GM12873 (cell line): ENCODE data around the gene ANKRD45.

Experiments used
- CTCF ChIP-seq: IDR thresholded peaks from 2 replicates; pipeline ENCODE4 v1.5.1; 2012; ENCODE audit warnings: low read depth, mild to moderate bottlenecking, moderate library complexity, low read length, control low read depth; ENCODE audit not compliant: insufficient read depth; ENCODE audit errors: missing control alignments

ANKRD45 gene

DNA sequence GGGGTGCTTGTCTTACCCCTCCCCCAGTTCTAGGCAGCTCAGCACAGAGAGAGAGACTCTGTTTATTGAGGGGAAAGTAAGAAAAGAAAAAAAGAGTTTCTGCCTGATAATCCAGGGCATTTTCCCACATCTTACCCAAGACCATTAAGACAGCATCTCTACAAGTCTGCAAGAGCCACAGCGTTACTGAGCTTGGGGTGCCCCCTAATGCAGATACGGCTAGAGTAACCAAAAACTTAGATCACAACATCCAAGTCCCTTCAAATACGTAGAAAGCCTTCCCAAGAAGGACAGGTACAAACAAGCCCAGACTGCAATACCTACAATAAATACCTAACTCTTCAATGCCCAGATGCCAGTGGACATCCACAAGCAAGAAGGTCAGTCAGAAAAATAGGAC lies 40.8 kb downstream of the ANKRD45 start:
- no peak for TF ChIP-seq CTCF

- no peak for TF ChIP-seq CTCF
These were observed 42.4 kb downstream of the ANKRD45 start for GRCh38 chr1:173627269-173627668.

DNA sequence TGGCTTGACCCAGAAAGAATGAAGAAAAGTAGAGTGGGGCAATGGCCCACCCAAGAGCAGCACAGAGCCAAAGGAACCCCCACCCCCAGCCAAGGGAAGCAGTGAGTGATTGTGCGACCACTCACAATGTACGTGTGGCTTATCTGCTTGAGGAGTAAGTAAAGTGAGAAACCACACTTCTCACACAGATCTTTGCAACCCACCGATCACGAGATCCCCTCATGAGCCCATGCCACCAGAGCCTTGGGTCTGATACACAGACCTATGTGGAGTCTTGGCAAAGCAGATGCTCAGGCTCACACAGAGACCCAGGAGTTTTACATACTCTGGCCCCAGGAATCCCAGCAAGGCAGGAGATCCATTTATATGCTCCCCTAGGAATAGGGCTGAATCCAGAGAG lies 52.8 kb downstream of the ANKRD45 start:
- no peak for TF ChIP-seq CTCF

- no peak for TF ChIP-seq CTCF
These were observed 61.0 kb downstream of the ANKRD45 start for GRCh38 chr1:173608503-173609216.

DNA sequence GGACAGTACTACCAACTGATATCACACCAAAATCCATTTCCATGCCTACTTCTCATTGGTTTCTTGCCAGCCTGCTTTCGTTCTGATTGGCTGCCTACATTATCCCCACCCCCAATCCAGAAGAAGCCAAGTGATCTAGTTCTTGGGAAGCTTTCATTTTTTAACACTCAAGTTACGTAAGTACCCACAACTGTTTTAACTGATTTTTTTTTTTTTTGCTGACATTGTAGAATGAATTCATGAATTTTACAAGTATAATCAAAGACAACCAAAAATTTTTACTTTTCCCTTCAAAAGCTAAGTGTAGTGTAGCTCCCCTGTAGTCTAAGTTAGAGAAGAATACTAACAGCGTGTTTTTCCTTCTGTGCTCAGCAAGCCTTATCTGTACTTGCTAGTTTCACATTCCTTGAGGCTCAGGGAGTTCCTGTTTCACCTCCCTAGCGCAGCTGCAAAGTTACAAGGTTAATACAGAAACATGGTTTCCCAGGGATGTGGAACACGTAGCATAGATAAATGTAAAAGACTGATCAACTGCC lies 66.5 kb downstream of the ANKRD45 start, which contains the start of gene SLC9C2:
SLC9C2 (minus strand) TSS at position 17 of the 536 bp plus-strand sequence. CDS start 1,296 bp downstream, outside the sequence.
- no peak for TF ChIP-seq CTCF

- TF ChIP-seq CTCF, result no peak
These were observed 68.1 kb downstream of the ANKRD45 start for GRCh38 chr1:173601588-173601987.

GRCh38 chr1:173596097-173596825 lies 73.4 kb downstream of the ANKRD45 start:
- TF ChIP-seq CTCF, result no peak
